Heart left ventricle (tissue), 13 donors: ENCODE measurements around the gene GMPS.

Experiments
- CTCF ChIP-seq, 12 donors: fragments of 200-600 bp; sonication (generic) in 4 of 12; IDR thresholded peaks; one replicate each; pipeline versions ENCODE4 v1.5.0 to v1.8.0; 2018 to 2022; ENCODE audit warnings: antibody characterized with exemption in 12 of 12, mild to moderate bottlenecking in 5 of 12
- POLR2A ChIP-seq, 2 donors: fragments of 450-650 bp; IDR thresholded peaks; one replicate each; pipeline ENCODE4 v1.6.1; 2017; ENCODE audit warnings: antibody characterized with exemption in 2 of 2, mild to moderate bottlenecking in 2 of 2, moderate library complexity in 2 of 2
- donor health status: ischemic (EF 13 %, LVEDD 7.1; RV severe dilation, severe dysfunction).
- donor health status: DM: no; HTN: yes; CAD: no.
- donor health status: DM: no; HTN: no; CAD: no.
- donor health status: ischemic (EF 25% LVEDD 6.9; RV normal size, moderate dysfunction).
- donor health status: ischemic (EF 25% LVEDD 5.7; RV mildly dilated, moderate dysfunction).
- donor health status: ischemic (EF 35%, LVEDD 5.7; RV mildly dilated, moderate dysfunction).
- donor health status: nonischemic (EF 11% LVEDD 7.7; RV severe dilation, severe dysfunction).
- donor health status: DM: yes; HTN: yes; CAD: no.
- donor health status: PGD.
- donor health status: ischemic (EF 29% LVEDD 5.4; RV normal size, mild dysfunction).
- donor health status: nonischemic (EF 23%, LVEDD 6.1; RV moderate dilation, normal function).

- no peak for TF ChIP-seq CTCF (IDR thresholded peaks at IDR 0.05)
- no peak for TF ChIP-seq POLR2A (IDR thresholded peaks at IDR 0.05)
Observed at GRCh38 chr3:155944081-155944480, 73.6 kb downstream of the GMPS start.
